ENCODE results near the gene RHBDF1. TPM values are rescaled to one million over a fixed set of nuclear protein-coding genes. Genes with fewer than 3 reads are reported as not detected.

RHBDF1 gene
- total RNA-seq, 2 donors from 2014 or later = 109 to 138 TPM

DNA sequence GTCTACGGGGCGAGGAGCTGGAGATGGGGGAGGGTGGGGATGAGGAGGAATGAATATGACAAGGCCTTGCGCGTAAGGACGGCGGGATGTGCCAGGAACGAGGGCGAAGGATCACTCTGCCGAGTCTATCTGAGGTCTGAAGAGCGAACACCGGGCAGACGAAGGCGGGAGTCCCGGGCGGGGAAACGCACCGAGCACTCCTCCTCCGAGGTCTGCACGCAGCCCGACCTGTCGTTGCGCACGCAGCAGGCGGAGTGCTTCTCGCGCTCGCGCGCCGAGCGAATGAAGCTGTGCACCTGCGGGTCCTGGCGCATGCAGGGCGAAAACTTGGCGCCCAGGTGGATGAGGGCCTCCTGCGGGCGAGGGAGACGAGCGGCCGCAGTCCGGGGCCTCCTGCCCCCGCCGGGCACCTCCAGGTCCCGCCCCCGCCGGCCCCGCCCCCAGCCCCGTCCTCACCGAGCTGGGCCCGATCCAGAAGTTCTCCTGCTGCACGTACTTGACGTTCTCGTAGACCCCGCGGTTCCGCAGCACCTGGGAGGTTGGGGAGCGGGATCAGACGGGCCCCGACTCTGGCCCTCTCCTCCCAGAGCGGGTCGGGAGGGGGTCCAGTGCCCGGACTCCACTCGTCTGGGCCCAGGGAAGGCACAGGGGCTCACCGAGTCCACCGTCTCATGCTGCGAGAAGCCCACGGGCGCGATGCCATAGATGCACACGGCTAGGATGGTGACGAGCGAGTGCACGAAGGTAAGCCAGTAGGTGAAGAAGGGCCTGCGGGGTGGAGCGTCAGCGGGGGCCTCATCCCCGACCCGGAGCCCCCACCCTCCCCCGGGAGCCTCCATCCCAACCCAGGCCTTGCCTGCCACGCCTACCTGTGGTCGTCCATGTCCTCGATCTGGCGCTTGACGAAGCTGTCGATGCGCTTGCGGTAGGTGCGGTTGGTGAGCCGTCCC is 11.2 kb downstream of the RHBDF1 start:
- Histone ChIP-seq H3K4me3 (no peak overlapping the region), H3K27me3 (replicated peaks; ENCODE audit: insufficient read depth) (no peaks in the 10 kb centered on the region), H3K36me3 (peaks cover 82% of the 10 kb centered on the region), H3K4me1 (ENCODE audit: control insufficient read depth in 1 of 2, low read depth in 2 of 2) (peaks cover 5 to 12% of the 10 kb centered on the region in 2 donors), H3K27ac (no peak overlapping the region), H3K9me3 (no peaks in the 10 kb centered on the region)
- TF ChIP-seq, protein P1, sequence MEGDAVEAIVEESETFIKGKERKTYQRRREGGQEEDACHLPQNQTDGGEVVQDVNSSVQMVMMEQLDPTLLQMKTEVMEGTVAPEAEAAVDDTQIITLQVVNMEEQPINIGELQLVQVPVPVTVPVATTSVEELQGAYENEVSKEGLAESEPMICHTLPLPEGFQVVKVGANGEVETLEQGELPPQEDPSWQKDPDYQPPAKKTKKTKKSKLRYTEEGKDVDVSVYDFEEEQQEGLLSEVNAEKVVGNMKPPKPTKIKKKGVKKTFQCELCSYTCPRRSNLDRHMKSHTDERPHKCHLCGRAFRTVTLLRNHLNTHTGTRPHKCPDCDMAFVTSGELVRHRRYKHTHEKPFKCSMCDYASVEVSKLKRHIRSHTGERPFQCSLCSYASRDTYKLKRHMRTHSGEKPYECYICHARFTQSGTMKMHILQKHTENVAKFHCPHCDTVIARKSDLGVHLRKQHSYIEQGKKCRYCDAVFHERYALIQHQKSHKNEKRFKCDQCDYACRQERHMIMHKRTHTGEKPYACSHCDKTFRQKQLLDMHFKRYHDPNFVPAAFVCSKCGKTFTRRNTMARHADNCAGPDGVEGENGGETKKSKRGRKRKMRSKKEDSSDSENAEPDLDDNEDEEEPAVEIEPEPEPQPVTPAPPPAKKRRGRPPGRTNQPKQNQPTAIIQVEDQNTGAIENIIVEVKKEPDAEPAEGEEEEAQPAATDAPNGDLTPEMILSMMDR (IDR thresholded peaks at IDR 0.05) = no peak
- ATAC-seq (ENCODE audit: insufficient number of reproducible peaks, low FRiP score, low read depth) = no peak
- no peak for DNase-seq (ENCODE audit: low spot score)

DNA sequence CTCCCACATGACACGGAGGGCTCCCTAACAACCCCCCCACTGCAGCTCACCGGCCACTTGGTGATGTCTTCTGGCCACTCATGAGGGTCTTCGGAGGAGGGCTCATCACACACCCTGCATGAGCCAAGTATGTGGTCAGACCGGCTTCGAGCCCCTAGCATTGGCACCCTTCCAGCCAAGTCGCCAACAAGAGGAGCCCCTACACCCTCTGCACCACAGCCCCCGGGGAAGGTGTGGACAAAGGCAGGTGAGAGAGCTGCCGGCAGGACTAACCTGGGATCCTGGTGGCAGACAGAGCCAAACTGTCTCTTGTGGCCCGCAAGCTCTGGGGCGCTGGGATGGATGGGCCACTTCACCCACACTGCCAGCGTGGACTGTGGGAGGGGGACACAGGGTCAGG is 12.3 kb downstream of the RHBDF1 start:
- H3K27me3 ChIP-seq (replicated peaks; ENCODE audit: insufficient read depth) = no peaks in the 10 kb centered on the region
- H3K27ac ChIP-seq = no peak overlapping the region
- TF ChIP-seq, protein P1 (IDR thresholded peaks at IDR 0.05) = no peak
- DNase-seq (ENCODE audit: low spot score) (no peak), ATAC-seq (ENCODE audit: insufficient number of reproducible peaks, low FRiP score, low read depth) (no peak)
- peaks cover 0 to 2% of the 10 kb centered on the region in 2 donors for H3K4me1 ChIP-seq (ENCODE audit: control insufficient read depth in 1 of 2, low read depth in 2 of 2)
- no peak overlapping the region for H3K4me3 ChIP-seq
- H3K36me3 ChIP-seq = peaks cover 82% of the 10 kb centered on the region
- no peaks in the 10 kb centered on the region for H3K9me3 ChIP-seq

DNA sequence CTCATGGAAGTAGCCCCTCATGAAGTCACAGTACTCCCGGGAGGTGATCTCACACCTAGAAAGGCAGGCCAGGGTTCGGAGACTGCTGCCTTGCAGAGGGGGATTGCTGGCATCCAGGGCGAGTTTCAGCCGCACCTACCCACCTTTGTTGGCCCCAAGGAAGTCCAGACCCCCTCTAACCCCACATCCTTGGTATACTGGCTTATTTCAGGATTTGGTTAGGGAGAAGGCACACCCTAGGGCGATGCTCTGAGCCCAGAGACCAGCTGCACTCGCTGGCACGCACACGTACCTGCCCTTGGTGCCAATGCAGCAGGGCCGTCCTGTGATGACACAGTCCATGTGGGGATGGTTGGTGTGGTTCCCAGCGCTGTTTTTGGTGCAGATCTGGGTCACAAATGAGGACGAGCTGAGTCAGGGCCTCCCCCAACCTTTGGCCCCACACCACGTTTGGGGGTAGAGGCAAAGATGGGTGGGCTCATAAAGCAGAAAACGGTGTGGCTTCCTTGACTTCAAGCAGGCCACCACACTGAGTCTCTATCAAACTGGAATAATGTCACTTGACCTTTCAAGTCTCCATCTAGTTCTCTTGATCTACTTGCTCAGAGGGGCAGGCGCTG is 12.9 kb downstream of the RHBDF1 start:
- Histone ChIP-seq H3K9me3 (no peaks in the 10 kb centered on the region), H3K36me3 (peaks cover 79% of the 10 kb centered on the region), H3K4me1 (ENCODE audit: control insufficient read depth in 1 of 2, low read depth in 2 of 2) (peaks cover 0 to under 1% of the 10 kb centered on the region in 2 donors), H3K4me3 (no peak overlapping the region), H3K27me3 (replicated peaks; ENCODE audit: insufficient read depth) (no peaks in the 10 kb centered on the region), H3K27ac (no peak overlapping the region)
- TF ChIP-seq, protein P1 (IDR thresholded peaks at IDR 0.05) = no peak
- no peak for ATAC-seq (ENCODE audit: insufficient number of reproducible peaks, low FRiP score, low read depth)
- DNase-seq (ENCODE audit: low spot score) = no peak

DNA sequence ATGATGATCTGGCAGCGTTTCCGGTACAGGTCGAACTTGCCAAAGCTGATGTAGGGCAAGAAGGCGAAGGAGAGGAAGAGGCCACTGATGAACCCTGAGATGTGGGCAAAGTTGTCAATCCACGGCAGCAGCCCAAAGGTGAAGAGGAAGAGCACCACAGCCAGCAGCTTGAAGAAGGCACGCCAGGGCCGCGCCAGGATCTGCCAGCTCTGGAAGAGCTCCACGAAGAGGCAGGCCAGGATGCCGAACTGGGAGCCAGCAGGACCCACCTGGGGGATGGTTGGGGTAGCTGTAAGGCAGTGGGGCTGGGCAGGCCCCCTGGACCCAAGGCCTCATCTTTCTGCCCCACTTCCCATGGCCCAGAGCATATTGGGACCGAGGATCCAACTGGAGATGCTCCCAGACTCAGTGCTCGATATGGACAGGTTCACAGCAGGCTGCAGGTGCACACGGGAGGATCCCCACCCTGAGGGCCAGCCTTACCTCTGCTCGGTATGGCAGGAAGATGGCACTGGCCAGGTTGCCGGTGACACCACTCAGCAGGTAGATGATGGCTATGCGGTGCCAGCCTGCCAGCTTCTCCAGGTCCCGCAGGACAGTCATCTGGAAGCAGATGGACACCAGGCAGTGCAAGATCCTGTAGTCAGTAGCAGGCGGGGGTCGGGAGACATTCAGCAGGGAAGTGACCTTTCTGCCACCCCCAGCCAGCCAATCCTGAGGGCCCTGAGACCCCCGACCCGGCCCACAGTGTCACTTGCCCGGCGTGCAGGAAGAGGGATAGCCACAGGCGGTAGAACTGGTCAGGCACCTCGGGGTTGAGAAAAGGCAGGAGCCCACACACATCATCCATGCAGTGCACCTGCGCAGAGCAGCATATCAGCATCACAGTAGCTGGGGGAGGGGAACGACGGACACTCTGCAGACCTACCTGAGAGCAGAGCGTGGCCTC is 13.7 kb downstream of the RHBDF1 start:
- ATAC-seq (ENCODE audit: insufficient number of reproducible peaks, low FRiP score, low read depth) (no peak), DNase-seq (ENCODE audit: low spot score) (no peak)
- H3K9me3 ChIP-seq = no peaks in the 10 kb centered on the region
- H3K4me3 ChIP-seq = no peak overlapping the region
- peaks cover 71% of the 10 kb centered on the region for H3K36me3 ChIP-seq
- H3K4me1 ChIP-seq (ENCODE audit: control insufficient read depth in 1 of 2, low read depth in 2 of 2) = peaks cover 0 to 7% of the 10 kb centered on the region in 2 donors
- TF ChIP-seq, protein P1 (IDR thresholded peaks at IDR 0.05) = no peak
- H3K27ac ChIP-seq = no peak overlapping the region
- no peaks in the 10 kb centered on the region for H3K27me3 ChIP-seq (replicated peaks; ENCODE audit: insufficient read depth)
